ENCODE results near the gene RREB1.

The RREB1 gene

DNA sequence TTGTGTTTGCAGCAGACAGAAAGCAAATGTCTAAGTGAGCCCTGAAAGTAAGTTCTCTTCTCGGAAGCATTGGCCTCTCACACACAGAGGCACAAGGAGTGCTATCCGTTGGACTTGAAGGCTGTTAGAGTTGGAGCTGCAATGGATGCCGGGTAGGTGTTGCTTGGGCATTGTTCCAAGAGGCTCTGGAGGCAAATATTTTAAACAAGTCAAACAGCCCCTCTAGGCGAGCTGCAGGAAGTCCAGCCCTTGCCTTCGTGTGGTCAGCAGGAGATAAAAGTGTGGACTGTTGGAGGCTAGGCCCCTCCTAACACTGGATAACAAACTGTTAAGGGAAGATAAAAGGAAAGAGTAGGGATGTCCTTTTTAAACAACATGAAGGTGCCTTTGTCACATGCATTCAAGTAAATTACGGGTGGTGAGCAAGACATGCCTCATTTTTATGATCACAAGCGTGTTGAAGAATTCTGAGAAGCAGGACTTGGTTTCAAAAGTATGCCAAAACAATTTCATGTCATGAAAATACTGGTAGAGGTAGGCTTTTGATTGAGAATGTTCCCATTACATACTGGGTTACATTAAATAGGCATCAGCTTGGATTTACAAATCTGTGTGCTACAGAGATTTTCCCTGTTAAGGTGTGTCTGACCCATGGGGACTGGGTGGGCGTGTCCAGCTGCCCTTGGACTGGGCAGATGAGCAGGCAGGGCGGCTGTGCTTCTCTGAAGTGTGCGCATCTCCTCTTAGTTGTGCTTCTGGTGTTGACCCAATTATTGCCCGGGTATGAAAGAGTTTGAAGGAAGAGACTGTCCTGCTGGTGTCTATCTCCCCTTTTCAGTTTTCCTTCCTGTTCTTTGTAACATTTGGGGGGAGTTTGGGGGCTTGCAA lies 57.5 kb downstream of the RREB1 start:
- DNase-seq (ENCODE audit: low spot score), result no peak

DNA sequence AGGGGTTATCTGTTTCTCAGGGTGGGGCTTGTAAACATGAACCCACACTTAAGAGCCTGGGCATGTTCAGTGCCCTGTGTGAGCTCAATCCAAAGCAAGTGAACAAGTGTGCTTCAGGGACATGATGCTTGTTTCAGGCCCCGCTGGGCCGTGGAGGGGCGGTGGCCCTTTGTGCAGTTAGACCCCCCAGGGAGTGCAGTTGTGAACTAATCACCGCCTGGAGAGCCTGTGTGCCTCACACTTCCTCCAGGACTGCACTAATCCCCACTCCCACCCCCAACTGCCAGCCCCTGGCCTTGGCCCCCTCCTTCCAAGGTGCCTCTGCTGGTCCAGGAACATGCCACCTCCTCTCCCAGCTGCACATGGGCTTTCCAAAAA lies 58.1 kb downstream of the RREB1 start:
- no peak for DNase-seq (ENCODE audit: low spot score)

DNA sequence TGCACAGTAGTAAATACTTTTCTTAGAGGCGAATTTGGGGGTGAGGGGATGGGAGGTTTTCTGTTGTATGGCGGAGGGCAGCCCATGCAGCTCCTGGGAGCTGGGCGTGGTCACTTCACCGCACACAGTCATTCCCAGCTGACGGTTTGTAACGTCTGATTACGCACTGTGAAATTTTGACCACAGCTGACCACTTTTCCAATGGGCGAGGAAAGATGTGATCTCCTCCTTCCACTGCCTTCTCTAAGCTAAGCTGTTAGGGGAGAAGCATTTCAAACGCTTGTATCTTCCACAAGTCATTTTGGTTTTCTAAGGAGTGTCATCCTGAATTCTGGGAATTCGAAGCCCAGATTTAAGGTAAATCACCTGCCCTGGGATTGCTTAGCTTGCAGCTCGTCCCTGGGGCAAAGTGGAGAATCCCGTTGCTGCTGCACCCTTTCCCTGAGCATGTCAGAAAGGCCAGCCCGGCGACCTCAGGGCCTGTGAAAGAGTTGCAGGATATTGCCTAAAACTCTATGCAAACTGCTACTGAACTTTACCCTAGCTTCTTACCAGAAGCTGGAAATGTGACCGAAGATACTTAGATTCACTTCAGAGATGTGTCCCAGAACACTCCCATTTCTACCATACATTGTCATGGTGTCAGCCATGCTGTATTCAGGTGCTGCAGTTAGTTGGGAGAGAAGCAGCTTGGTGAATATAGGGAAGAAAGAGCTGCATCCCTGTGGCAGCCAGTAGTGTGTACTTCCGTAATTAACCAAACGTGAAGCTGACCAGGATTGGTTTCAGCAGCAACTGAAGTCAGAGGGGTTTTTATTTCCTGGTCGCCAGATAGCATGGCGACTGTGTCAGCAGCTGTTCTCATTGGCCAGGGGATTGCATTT lies 58.9 kb downstream of the RREB1 start:
- DNase-seq (ENCODE audit: low spot score), result no peak

DNA sequence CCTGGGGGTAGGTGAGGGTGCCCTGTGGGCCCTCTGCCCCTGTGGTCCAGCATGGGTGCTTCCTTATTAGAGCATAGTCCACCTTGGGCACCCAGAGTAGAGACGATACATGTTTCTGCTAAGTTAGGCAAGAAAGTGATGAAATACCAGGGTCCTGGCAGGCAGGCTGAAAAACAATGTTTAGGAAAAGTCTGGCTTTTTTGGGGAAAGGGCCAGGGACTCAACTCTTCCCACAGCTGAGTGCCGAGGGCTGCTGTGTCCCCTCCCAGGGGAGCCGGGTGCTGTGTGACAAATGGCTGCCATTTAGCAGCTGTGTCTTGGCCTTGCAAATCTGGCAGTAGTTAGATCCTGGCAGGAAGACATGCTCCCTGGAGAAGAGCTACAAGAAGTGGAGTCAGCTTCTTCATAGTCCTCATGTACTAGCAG lies 61.5 kb downstream of the RREB1 start:
- no peak for DNase-seq (ENCODE audit: low spot score)

DNA sequence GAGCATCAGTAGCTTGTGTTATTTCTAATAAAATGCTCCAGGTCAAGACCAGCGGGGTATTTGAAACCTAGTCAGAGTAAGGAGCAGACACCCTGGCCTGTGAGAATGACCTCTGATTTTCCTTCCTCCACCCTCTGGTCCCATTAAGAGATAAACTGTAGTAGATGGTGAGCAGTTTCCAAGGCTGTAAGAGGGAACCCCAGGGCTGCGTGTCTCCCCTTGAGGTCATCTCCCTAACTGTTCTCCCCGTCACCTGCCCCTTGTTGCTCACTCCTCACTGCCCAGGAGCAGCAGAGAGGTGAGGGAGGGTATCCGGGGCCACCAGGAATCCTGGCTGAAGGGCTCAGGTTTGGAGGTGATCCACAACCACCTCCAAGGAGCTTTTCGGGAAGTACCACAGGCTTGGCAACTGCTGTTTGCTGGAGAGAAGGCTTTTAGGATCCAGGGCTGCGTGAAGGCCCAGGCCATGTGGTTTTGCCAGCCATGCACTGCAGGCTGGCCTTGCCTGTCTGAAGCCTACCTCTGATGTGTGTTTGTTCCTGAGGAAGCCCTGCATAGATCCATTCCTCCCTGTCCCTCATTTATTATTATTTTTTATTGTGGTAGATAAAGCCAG lies 62.5 kb downstream of the RREB1 start:
- DNase-seq (ENCODE audit: low spot score), result no peak

DNA sequence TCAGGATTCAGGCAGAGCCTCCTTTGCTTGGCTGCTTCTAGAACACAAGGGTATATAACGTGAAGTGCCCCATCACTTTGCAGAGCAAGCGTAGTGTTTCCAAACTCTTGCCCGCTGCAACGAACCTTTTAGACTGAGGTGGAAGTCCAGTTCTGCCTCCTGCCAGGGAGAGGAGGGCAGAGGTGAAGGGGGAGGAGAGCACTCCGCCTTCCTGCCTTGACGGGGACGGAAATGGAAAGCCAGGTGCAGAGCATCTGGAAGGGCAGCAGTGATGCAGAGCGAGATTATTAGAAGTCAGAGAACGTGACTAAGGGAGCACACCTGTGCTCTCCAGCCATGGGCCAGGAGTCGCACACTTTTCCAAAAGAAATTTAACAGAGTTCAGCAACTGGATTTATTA lies 63.4 kb downstream of the RREB1 start:
- no peak for DNase-seq (ENCODE audit: low spot score)

DNA sequence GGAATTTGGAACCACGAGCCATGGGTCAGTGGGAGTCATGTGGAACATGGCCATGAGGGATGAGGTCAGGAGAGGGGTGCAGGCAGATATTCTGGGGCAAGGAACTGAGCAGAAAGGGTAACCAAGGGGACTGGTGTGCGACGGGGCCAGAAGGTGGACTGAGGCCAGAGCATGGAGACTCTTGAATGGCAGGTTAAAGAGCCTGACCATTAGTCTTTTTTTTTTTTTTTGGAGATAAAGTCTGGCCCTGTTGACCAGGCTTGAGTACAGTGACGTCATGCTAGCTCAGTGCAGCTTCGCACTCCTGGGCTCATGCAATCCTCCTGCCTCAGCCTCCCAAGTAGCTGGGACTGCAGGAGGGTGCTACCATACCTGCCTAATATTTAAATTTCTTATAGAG lies 64.0 kb downstream of the RREB1 start:
- no peak for DNase-seq (ENCODE audit: low spot score)

DNA sequence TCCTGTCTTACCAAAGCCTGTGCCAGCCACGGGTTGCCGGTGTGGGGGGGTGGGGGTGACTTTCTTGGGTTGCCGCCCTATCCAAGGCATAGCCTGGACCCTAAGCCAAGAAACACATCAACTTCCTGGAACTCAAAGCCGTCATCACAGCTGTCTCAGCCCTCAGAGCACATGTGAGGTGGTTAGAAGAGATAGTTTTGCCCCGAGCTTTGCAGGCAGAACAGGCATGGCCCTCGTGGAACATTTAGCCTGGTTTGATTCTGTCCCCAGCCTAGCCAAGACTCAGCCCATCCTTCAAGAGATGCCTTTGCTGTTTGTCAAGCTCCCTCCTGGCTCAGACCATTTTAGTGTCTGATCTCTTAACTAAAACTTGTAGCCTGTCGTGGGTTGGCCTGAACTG lies 64.9 kb downstream of the RREB1 start:
- no peak for DNase-seq (ENCODE audit: low spot score)

DNA sequence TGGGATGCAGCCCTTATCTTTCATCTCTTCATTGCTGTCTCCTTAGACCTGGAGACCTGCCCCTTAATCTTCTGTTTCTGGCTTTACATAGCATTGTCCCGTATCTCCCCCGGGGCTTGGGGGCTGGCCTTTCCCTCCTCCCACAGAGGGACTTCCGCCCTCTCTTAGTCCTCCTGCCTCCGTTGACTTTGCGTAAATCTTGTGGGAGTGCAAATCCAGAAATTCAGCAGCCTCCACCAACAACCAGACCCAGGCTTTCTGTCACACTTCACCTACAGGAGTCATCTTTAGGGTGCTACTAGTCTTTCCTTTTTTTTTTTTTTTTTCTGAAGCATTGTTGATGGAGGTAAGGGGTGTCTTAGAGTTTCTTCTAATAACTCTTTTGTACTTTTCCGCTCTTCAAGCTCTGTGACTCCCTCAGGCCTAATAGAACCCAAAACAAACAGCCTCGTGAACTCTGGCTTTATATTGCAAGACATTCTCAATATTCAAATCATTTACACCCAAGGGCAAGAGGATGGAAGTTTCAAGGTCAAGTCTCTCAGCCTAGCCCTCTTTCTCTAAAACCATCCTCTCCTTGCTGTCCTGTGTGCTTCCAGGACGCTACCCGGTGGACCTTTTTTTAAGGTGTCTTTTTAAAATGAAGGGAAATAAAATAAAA lies 66.2 kb downstream of the RREB1 start:
- no peak for DNase-seq (ENCODE audit: low spot score)

DNA sequence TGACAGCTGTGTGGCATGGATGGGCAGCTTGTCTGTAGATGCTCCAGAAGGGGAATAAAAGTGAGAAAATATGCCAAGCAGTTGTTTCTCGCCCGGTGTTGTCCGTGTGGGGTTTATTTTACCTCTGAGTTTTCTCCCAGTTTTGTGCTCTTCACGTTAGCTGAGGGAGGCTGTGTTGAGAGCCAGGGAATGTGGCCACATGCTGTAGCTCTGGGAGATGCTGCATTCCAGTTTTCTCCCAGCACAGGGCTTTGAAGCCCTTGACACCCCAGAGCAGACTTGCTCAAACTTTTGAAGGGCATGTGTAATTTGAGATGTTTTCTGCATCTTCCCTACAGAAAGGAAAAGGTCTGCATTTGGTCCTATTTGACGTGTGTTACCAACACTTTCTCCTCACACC lies 67.7 kb downstream of the RREB1 start:
- no peak for DNase-seq (ENCODE audit: low spot score)

DNA sequence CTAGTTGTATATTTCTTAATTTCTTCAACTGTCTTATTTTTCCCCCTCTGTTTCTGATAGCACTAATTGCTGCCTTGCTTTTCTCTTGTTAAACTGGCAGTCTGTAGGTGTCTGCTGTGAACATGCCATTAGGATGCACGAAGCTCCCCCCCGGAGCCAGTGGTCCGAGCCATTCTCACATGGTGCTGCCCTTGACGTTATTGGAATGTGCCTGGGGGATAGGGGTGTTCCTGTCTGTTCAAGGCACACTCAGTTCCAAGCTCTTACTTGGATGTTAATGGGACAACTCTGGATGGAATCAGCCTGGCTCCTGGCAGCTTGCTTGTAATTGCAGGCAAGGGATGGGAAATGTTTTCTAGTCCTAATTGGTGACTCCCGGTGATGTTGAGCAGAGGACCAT lies 68.4 kb downstream of the RREB1 start:
- no peak for DNase-seq (ENCODE audit: low spot score)

DNA sequence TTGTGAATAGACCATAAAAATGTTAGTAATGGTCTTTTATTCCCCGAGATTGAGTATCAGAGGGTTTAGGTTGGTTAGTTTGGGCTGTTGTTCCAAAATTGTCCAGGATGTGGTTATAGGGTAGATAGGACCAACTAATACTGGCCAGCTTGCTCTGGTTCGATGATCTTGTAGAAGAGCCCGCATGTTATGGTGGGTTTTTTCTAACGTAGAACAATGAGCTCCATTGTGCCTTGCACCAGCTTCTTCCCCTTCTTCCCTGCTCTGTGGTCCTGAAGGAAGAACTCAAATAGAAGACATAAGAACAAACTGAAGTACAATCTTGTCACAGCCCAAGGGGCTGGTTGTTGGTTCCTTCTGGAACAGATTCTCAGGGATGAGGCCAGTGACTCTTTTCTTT lies 70.5 kb downstream of the RREB1 start:
- no peak for DNase-seq (ENCODE audit: low spot score)

DNA sequence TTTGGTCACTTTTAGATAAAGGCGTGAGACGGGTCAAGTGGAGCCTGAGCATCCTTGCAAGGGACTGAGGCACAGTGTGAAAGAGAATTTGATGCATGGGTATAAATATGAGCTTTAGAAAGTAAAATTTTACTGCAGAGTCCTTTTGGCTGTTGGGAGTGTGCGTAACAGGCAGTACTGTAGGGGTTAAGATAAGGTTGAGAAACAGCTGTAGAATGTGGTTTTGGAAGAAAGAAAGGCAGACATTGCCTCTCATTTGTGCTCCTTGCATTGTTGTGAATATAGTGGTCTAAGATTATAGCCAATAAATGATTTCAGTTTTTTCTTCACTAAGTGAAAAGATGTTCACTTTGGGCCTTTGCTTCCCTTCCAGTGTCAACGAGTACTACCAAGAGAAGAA lies 73.0 kb downstream of the RREB1 start:
- DNase-seq (ENCODE audit: low spot score), result no peak

DNA sequence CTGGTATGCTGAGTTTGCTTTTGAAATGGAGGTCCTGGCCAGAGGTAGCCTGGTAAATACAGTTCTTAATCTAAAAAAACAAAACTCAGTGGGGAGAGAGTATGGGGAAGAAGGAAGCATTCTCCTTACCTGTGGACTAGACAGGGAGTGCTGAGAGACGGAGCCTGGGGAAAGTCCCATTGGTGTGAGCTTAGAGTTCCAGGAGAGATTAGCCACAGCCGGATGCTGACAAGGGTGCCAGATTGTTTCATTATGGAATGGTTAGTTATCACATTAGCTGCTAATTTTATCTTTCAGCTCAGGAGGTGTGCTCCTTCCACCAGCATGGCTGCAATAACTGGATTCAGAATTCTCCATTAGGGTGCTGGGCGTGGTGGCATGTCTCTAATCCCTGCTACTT lies 75.9 kb downstream of the RREB1 start:
- no peak for DNase-seq (ENCODE audit: low spot score)

DNA sequence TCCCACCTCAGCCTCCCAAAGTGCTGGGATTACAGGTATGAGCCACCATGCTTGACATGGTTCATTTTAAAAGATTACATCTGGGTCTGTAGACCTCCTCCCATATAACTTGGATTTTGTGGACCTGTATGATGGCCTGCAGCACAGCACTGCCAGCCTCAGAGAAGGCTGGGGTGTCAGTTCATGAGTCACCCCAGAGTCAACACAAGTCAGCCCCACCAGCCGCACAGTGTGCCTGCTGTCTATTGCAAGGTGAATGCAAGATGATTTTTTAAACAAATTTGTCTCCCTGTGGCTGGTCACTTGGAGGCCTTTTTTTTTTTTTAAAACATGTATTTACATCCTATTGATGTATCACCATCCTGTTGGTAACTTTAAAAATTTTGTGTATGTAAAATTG lies 76.7 kb downstream of the RREB1 start:
- no peak for DNase-seq (ENCODE audit: low spot score)

DNA sequence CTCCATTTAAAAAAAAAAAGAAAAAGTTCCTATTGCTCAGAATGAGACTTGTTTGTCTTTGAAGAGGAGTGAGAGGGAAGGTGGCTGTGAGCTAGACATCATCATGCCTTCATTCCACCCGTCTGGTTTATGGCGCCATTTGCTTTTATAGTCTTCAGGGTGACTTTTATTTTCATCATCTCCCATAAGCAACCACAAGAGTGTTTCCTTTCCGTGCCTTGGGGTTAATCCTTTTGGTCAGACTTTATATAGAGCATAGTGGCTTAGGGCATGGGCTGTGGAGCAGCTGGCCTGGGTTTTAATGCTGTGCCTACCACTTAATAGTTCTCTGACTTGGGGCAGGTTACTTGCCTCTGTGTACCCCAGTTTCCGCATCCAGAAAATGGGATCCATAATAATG lies 77.8 kb downstream of the RREB1 start:
- no peak for DNase-seq (ENCODE audit: low spot score)

DNA sequence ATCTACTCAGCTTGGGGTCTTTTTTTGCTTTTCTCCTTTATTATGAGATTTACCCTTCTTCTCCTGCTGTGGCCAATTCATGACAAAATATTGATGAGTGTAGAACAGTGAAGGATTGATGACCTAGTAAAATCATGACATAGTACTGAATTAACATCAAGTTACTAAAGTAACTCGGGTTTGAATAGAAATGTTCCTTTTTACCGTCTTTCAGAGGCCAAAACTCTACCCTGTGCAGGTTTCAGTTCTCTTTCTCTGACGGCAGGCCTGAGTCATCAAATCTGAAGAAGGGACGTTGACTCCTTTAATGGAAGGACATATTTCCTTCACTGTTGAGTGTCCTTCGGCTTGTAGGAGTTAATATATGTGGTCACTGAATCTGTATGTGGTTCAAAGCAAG lies 80.7 kb downstream of the RREB1 start:
- DNase-seq (ENCODE audit: low spot score), result peak; percentile 53

DNA sequence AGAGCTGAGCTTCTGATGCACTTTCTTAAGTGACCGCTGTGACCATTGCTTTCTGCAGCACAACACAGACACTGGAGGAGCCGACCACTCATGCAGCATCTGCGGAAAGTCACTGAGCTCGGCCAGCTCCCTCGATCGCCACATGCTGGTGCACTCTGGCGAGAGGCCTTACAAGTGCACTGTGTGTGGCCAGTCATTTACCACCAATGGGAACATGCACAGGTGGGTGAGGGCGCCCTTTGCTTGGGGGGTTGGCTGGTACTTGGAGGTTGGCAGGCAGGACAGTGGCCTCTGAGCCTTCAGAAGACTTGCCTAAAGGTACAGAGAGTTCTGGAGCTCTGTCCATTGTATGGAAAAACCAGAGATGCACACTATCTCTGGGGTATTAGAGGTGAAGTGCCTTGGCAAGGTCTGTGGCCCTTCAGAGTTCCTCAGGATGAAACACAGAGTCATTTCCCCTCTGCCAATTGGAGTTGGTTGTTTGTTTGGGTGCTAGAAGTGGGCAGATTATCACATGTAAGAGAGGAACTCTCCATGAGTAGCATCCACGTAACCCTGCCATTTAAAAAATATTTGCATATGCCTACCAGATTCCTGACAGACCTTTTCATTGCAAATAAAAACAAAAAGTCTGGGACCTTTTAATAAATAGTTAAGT lies 81.5 kb downstream of the RREB1 start:
- DNase-seq (ENCODE audit: low spot score), result no peak

DNA sequence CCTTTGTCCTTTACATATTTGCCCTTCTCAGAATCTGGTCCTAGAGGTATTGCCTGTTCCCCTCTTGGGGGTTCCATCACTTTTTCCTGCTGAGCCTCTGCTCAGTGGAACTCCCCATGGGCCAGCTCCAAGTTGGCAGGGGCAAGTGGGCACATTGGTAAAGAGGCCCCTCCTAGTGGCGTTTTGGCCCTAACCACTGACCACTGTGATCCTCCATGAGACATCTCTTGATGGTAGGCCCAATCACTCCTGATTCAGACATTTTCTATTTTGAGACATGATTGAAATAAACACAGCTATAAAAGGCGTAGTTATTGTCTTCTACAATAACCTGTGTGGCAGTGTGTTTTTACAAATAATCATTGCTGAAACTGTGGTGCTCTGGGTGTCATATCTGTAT lies 83.0 kb downstream of the RREB1 start:
- no peak for DNase-seq (ENCODE audit: low spot score)

DNA sequence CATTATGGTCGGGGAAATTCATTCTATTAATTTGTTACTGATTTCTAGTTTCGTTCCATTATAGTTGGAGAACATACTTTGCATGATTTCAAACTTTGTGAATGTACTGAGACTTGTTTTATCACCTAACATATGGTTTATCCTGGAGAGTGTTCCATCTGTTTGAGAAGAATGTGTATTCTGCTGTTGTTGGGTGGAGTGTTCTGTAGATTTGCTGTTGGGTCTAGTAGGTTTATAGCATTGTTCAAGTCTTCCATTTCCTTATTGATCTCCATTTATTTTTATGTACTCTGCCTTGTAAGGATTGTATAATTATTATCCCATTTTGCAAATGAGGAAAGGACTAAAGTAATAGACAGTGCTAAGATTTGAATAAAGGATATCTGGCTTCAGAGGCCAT lies 85.4 kb downstream of the RREB1 start:
- DNase-seq (ENCODE audit: low spot score), result no peak

DNA sequence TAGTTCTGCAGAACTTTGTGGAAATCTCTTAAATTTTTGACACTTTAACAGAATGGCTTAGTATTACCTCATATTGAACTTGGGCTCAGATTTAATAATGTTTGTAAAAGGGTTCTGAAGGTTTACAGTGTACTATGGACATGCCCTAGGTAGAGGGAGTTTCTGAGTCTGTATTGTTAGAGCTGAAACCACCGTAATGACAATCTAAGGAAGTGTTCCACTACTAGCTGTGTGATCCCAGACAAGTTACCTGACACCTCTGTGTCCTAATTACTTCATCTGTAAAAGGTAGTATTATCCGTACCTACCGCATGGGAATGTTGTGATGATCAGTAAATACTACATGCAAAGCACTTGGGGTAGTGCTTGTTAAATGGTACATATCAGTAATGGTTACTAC lies 86.9 kb downstream of the RREB1 start:
- no peak for DNase-seq (ENCODE audit: low spot score)

Measured in NAMALWA (cell line).